GM23248 (cell line): Measurements from ENCODE around the gene MUC2.

Experiments
- EZH2 ChIP-seq: fragments of 200-600 bp; sonication (generic); IDR thresholded peaks from 2 replicates; pipeline ENCODE4 v1.6.1; 2018; ENCODE audit warnings: antibody characterized with exemption, mild to moderate bottlenecking; ENCODE audit not compliant: insufficient read depth, poor library complexity, severe bottlenecking
- EZH2phosphoT487 ChIP-seq: fragments of 200-600 bp; sonication (generic); IDR thresholded peaks from 2 replicates; pipeline ENCODE4 v1.6.1; 2018; ENCODE audit warnings: antibody characterized with exemption, moderate library complexity, mild to moderate bottlenecking, low read depth; ENCODE audit not compliant: insufficient read depth

- TF ChIP-seq EZH2phosphoT487 (no peak), EZH2 (no peak)
These were observed 48.6 kb upstream of the MUC2 start for GRCh38 chr11:1026163-1026450.
